Measurements from ENCODE around the gene GPR160.
"Not testable (repeated sequence)": the region's sequence is repeated elsewhere in the genome, so short reads cannot be mapped to it uniquely, and the experiment has no call there.

The GPR160 gene

DNA sequence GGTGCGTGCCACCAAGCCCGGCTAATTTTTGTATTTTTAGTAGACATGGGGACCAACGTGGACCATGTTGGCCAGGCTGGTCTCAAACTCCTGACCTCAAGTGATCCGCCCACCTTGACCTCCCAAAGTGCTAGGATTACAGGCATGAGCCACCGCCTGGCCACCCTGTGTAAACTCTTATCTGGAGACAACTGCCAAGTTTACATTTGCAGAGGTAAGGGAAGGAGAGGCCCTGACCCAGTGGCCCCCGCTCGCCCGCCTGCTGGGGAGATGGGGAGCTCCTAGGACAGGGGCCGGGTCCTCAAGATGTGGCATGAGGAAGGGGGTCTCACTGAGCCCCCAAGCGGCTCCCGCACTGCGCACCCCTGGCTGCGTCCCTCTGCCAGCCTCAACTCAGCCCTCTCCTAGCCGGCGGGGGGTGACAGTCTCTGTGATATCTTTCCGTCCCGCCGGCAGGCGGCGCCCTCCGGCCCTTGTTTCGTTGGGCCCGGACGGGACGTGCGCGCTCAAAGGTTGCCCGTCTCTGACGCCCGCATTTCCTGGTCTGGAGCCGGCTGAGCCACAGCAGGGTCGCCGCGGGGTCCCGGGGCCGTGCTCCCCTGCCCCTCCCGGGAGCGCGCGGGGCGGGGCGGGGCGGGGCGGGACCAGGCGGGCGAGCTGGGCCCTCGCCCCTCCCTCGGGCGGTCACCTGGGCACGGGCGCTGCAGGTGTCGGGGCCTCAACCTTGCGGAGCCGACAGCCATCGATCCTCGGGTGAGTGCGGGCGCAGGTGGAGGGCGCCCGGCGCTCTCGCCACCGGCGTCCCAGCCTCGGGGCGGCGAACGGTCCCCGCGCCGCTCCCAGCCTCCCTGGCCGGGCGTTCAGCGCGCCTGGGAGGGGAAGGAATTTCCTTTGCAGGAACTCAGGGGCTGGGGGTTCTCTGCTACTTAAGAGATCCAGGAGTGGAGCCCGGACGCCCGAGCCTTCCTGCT is at the start of gene GPR160:
Gene GPR160, plus strand, starts transcription at position 533 of the 971 bp plus-strand sequence. CDS start 45,978 bp downstream, outside the sequence.
- no peak for DNase-seq (ENCODE audit: low read depth)
- H3K4me3 ChIP-seq (ENCODE audit: low read depth, low read length), result peak within 1 kb of the TSS; percentile 46

GRCh38 chr3:169990431-169990830 is 47.4 kb upstream of the GPR160 start:
- DNase-seq (ENCODE audit: low read depth), result no peak
- H3K4me3 ChIP-seq (ENCODE audit: low read depth, low read length), result no peak overlapping the region

DNA sequence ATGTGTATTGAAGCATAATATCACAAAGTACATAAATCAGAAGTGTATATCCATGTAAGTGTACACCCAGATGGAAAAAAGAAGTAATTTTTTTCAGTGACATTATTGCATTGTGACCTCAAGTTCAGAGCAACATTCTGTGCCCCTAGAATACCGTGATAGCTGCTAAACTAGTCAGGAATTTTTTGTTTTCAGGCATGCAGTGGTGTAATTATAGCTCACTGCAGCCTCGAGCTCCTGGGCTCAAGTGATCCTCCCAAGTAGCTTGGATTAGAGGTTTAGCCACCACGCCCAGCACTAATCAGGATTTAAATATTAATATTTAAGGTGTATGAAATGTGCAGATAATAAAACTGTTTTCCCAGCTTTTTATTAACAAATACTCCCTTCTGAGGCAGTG is 45.6 kb upstream of the GPR160 start:
- H3K4me3 ChIP-seq (ENCODE audit: low read depth, low read length), result no peak overlapping the region
- no peak for DNase-seq (ENCODE audit: low read depth)

DNA sequence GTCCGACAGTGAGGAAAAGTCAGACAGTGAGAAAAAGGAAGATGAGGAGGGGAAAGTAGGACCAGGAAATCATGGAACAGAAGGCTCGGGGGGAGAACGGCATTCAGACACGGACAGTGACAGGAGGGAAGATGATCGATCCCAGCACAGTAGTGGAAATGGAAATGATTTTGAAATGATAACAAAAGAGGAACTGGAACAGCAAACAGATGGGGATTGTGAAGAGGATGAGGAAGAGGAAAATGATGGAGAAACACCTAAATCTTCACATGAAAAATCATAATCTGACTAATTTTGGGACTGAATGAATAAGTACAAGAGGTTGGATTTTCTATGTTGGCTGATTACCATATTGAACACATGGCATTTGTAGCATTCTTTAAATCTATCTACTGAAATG is 45.0 kb upstream of the GPR160 start:
- no peak overlapping the region for H3K4me3 ChIP-seq (ENCODE audit: low read depth, low read length)
- DNase-seq (ENCODE audit: low read depth), result no peak

DNA sequence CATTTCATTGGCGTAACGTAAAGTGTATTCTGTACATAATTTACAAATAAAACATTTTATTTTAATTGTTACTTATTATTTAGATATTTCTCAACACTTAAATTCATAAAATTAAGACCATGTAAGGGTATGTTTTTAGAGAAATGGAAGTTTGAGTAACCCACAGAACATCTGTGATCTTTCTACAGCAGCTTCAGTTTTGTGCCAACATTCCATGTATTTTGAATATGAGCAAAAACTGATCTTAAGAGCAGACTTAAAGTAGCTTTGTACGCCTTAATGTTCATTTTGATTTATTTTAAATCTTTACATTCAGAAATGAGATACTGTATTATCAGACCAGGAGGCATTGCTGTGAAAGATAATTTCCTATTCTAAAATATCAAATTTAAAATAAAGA is 44.0 kb upstream of the GPR160 start:
- no peak overlapping the region for H3K4me3 ChIP-seq (ENCODE audit: low read depth, low read length)
- no peak for DNase-seq (ENCODE audit: low read depth)

DNA sequence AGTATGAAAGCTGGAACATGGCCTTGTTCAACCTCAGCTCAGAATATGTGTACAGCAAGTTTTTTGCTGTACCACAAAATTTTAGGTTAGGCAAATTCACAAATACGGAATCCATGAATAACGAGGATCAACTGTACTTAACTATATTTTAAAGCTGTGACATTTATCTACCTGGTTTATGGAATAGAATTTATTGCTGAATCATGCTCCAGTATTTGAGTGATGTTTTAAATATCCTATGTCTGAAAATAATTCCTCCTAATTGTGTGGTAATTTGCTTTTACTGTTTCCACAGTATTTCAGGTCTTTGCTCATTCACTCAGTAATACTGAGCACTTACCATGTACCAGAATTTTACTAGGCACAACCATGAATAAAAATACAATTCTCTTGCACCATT is 41.7 kb upstream of the GPR160 start:
- H3K4me3 ChIP-seq (ENCODE audit: low read depth, low read length), result no peak overlapping the region
- DNase-seq (ENCODE audit: low read depth), result no peak

DNA sequence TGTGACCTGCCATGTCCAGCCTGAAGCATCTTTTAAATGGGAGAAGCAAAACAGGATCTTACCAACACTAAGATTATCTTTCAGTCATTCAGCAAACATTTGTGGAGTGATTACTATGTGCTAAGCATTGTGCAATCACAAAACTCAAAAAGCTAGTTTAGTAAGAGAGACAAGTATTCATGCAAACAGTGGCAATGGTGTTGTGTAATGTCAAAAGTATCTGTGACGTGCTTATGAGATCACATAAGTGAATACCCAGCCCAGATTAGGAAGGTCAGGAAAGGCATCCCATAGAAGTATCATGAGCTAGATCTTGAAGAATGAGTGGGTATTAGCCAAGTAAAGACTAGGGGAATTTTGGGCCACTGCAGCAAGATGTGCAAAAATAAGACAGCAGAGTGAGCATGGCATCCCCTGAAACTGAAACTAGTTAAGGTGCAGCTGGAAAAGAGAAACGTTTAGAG is 39.1 kb upstream of the GPR160 start:
- DNase-seq (ENCODE audit: low read depth), result peak; percentile 73
- no peak overlapping the region for H3K4me3 ChIP-seq (ENCODE audit: low read depth, low read length)

DNA sequence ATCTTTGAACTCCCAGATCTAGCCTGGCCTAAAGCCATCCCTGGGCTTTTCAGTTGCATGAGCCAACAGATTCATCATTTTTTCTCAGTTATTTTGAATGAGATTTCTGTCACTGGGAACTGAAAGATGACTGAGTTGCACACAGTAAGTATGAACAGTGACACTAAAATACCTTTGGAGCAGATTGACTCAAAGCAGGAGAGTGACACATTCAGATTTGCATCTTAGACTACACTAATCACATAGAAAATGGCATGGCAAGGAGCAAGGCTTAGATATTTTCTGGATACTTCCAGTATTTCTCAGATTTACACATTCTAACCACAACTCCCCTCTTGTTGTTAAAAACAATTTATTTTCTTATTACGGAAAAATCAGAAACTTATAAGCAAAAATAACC is 38.4 kb upstream of the GPR160 start:
- no peak overlapping the region for H3K4me3 ChIP-seq (ENCODE audit: low read depth, low read length)
- no peak for DNase-seq (ENCODE audit: low read depth)

DNA sequence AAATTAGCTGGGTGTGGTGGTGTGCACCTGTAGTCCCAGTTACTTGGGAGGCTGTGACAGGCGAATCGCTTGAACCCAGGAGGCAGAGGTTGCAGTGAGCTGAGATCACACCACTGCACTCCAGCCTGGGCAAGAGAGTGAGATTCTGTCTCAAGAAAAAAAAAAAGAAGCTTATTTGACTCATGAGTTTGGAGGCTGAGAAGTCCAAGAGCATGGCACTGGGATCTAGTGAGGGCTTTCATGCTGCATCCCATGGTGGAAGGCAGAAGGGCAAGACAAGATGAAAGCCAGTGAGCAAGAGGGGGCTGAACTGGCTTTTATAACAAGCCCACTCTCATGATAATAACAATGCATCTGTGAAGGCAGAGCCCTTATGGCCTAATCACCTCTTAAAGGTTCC is 37.7 kb upstream of the GPR160 start:
- no peak for DNase-seq (ENCODE audit: low read depth)
- H3K4me3 ChIP-seq (ENCODE audit: low read depth, low read length), result no peak overlapping the region

DNA sequence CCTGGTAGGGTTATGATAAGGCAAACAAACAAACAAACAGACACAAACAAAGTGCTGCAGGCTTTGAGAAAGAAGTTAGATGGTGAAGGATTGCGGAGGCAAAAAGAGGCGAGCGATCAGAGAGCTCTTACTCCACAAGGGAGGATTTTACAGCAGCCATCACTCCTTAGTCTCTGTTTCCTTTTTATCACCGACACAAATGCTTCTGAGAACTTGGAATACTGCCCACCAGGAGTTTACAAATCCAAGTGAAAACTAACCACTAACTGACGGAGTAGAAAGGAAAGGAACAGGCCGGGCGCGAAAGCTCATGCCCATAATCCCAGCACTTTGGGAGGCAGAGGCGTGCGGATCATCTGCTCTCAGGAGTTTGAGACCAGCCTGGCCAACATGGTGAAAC is 35.6 kb upstream of the GPR160 start:
- DNase-seq (ENCODE audit: low read depth), result no peak
- no peak overlapping the region for H3K4me3 ChIP-seq (ENCODE audit: low read depth, low read length)

- DNase-seq (ENCODE audit: low read depth), result no peak
- H3K4me3 ChIP-seq (ENCODE audit: low read depth, low read length), result no peak overlapping the region
These were observed 34.9 kb upstream of the GPR160 start for GRCh38 chr3:170002879-170003278.

- DNase-seq (ENCODE audit: low read depth), result no peak
- no peak overlapping the region for H3K4me3 ChIP-seq (ENCODE audit: low read depth, low read length)
These were observed 33.9 kb upstream of the GPR160 start for GRCh38 chr3:170003881-170004356.

DNA sequence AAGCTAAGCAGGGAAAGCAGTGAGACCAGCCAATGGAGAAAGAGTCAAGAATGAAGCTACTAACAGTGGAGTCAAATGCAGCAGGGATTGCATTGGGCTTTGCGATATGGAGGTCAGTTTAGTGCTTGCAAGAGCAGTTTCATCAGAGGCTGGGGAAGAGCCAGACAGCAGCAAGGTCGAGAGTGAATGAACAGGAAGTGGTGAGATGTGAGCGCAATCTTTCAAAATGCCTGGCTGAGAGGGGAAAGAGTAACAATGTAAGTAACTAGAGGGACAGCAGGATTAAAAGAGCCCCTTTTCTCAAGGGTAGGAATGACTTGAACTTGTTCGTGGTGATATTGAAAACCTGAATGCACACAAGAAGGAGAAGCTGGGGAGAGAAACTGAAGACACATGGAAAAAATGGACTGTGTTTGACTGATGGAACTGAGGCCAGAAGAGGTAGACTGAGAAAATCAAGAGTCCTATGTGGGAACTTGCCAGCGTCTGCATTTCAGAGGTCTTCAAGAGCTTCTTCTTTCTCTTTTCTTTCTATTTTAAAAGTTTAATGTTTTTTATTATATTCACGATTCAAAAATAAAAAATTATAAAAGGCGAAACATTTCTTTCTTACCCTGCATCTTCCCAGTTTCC is 30.6 kb upstream of the GPR160 start:
- peak; percentile 69 for DNase-seq (ENCODE audit: low read depth)
- no peak overlapping the region for H3K4me3 ChIP-seq (ENCODE audit: low read depth, low read length)

GRCh38 chr3:170010498-170010897 is 27.3 kb upstream of the GPR160 start:
- H3K4me3 ChIP-seq (ENCODE audit: low read depth, low read length), result no peak overlapping the region
- DNase-seq (ENCODE audit: low read depth), result no peak

GRCh38 chr3:170012683-170013400 is 25.0 kb upstream of the GPR160 start:
- DNase-seq (ENCODE audit: low read depth), result no peak
- H3K4me3 ChIP-seq (ENCODE audit: low read depth, low read length), result no peak overlapping the region

DNA sequence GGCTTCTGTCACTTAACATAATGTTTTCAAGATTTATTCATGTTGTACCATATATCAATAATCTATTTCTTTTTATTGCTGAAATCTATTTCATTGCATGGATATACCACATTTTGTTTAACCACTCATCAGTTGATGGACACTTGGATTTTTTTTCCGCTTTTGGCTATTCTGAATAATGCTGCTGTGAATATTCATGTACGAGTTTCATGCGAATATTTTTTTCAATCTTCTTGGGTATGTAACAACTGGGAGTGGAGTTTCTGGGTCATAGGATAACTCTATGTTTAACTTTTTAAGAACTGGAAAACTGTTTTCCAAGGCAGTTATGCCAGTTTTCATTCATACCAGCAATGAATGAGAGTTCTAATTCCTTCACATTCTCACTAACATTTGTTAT is 21.7 kb upstream of the GPR160 start:
- no peak overlapping the region for H3K4me3 ChIP-seq (ENCODE audit: low read depth, low read length)
- no peak for DNase-seq (ENCODE audit: low read depth)

DNA sequence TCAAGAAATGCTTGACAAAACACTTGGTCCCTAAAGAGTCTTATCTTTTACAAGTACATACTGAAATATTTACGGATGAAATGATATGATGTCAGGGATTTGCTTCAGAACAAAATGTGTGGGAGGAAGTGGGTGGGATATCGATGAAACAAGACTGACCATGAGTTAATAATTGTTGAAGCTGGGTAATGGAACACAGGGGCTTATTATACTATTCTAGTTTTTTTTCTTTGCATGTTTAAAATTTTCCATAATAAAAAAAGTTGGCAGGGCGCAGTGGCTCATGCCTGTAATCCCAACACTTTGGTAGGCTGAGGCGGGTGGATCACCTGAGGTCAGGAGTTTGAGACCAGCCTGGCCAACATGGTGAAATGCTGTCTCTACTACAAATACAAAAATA is 18.5 kb upstream of the GPR160 start:
- not testable (repeated sequence) for DNase-seq (ENCODE audit: low read depth)

DNA sequence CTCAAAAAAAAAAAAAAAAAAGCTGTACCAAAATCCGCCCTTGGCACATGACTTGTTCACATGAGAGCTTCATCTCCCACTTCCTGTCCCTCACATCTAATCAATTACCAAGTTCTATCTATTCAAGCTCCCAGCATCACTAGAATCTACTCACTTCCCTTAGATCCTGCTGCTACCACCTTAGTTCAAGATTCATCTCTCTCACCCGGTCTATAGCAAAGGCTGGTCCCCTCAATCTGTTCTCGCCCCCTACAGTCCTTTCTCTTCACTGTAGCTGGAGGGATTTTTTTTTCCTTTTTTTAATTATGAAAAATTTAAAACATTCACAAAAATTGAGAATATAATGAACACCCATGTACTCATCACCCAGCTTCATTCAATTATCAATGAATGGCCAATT is 16.7 kb upstream of the GPR160 start:
- H3K4me3 ChIP-seq (ENCODE audit: low read depth, low read length), result no peak overlapping the region
- no peak for DNase-seq (ENCODE audit: low read depth)

More for the DNA sequence above, 18.5 kb upstream of the GPR160 start:
- H3K4me3 ChIP-seq (ENCODE audit: low read depth, low read length), result not testable (repeated sequence)

- no peak for DNase-seq (ENCODE audit: low read depth)
- H3K4me3 ChIP-seq (ENCODE audit: low read depth, low read length), result no peak overlapping the region
These were observed 15.5 kb upstream of the GPR160 start for GRCh38 chr3:170022336-170022735.

DNA sequence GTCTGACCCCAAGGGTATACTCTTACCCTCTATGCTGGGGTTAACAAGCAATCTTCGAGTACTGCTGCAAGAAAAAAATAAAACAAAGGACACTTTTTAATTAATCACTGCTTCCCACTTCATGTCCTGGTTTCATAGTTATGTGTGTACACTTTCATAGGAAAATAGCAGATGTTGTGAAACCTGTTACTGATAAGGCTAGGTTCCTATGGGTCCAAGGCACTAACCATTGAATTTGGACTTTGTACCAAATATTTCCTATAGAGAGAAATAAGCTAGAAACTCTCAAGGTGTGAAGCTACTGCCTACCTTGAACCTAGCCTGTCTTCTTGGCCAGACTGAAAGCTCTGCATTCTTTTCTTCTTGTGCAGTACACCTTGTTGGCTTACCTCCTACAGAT is 14.6 kb upstream of the GPR160 start:
- no peak for DNase-seq (ENCODE audit: low read depth)
- H3K4me3 ChIP-seq (ENCODE audit: low read depth, low read length), result no peak overlapping the region
